Forelimb muscle (tissue), 1 donor: Measurements from ENCODE around the gene CETN2. TPM values are rescaled to one million over a fixed set of nuclear protein-coding genes. Genes with fewer than 3 reads are reported as not detected.
"Not testable (repeated sequence)": the region's sequence is repeated elsewhere in the genome, so short reads cannot be mapped to it uniquely, and the experiment has no call there.

ENCODE experiments used
- DNase-seq: peaks from one replicate; pipeline ENCODE4 v3.0.0-alpha.2; 2013; ENCODE audit warnings: low read depth
- polyA plus RNA-seq: library from polyadenylated mRNA; unstranded; fragments of 120-200 nt; gene quantifications from one replicate; pipeline ENCODE4 v1.2.1, GENCODE V29; 2013; ENCODE audit not compliant: insufficient read length

CETN2 gene
- polyA plus RNA-seq = 27.9 TPM

GRCh38 chrX:152830312-152831305 is at the start of gene CETN2, which contains the start of gene NSDHL:
Gene CETN2, minus strand, starts transcription at chrX:152830757. Its CDS starts 47 bp downstream, at chrX:152830710.
Gene NSDHL, plus strand, starts transcription at chrX:152831063. Its CDS starts 15,262 bp downstream, at chrX:152846325.
- DNase-seq = peak; percentile 81

- no peak for DNase-seq
Measured at GRCh38 chrX:152878976-152879755, 48.6 kb upstream of the CETN2 start.

GRCh38 chrX:152876931-152877840 is 46.6 kb upstream of the CETN2 start:
- DNase-seq = no peak

- no peak for DNase-seq
Measured at GRCh38 chrX:152873361-152873760, 42.8 kb upstream of the CETN2 start.

- DNase-seq = no peak
Measured at GRCh38 chrX:152872522-152872921, 42.0 kb upstream of the CETN2 start.

- no peak for DNase-seq
Measured at GRCh38 chrX:152871260-152871659, 40.7 kb upstream of the CETN2 start.

GRCh38 chrX:152869972-152870371 is 39.4 kb upstream of the CETN2 start:
- no peak for DNase-seq

- no peak for DNase-seq
Measured at GRCh38 chrX:152866386-152866785, 35.8 kb upstream of the CETN2 start.

- DNase-seq = no peak
Measured at GRCh38 chrX:152865232-152865920, 34.8 kb upstream of the CETN2 start.

GRCh38 chrX:152861826-152862225 is 31.3 kb upstream of the CETN2 start:
- no peak for DNase-seq

- DNase-seq = no peak
Measured at GRCh38 chrX:152861116-152861515, 30.6 kb upstream of the CETN2 start.

GRCh38 chrX:152853986-152854385 is 23.4 kb upstream of the CETN2 start:
- DNase-seq = no peak

- no peak for DNase-seq
Measured at GRCh38 chrX:152850465-152850864, 19.9 kb upstream of the CETN2 start.

GRCh38 chrX:152847281-152847680 is 16.7 kb upstream of the CETN2 start:
- no peak for DNase-seq

- DNase-seq = no peak
Measured at GRCh38 chrX:152845618-152846240, 15.2 kb upstream of the CETN2 start.

- DNase-seq = no peak
Measured at GRCh38 chrX:152844256-152844655, 13.7 kb upstream of the CETN2 start.

- no peak for DNase-seq
Measured at GRCh38 chrX:152843852-152844251, 13.3 kb upstream of the CETN2 start.

- DNase-seq = no peak
Measured at GRCh38 chrX:152842772-152843338, 12.3 kb upstream of the CETN2 start.

- not testable (repeated sequence) for DNase-seq
Measured at GRCh38 chrX:152835470-152835869, 4.9 kb upstream of the CETN2 start.

- DNase-seq = no peak
Measured at GRCh38 chrX:152833378-152833777, 2.8 kb upstream of the CETN2 start.
